NT2/D1 (cell line): ENCODE results near the gene FAM50B.

Source experiments
- YY1 ChIP-seq: IDR thresholded peaks from 2 replicates; pipeline ENCODE4 v1.6.1; 2011; ENCODE audit not compliant: insufficient read length, insufficient read depth
- ZNF274 ChIP-seq: IDR thresholded peaks from 2 replicates; pipeline ENCODE4 v1.6.1; 2011; ENCODE audit warnings: mild to moderate bottlenecking, low read depth, low read length

DNA sequence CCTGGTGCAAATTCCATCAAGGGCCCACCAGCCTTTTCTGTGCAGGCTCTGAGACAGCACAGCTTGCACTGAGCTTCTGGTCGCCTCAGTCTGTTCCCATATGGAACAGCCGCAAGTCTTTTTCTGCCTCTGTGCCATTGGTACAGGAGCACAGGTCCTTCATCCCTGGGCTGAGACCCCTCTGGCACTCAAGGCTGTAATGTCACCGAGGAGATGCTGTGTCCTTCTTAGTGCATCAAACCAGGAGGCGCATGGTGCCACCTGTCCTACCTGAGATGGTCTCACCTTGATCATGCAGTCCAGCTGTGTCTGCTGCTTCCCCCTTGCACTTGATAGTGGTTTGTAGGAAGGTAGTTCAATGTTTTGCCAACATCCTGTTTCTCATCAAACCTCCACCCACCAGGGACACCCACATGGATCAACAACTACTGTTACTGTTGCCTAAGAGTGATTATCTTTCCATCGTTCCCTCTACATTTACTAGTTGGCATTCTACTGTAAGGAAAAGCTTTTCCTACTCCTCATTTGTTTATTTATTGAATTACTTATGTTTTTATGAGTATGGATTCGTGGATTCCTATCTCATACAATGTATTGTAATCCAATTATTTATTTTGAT is 29.0 kb downstream of the FAM50B start:
- no peak for TF ChIP-seq ZNF274
- TF ChIP-seq YY1 = no peak
